ENCODE results near the gene UNC5B. TPM values are rescaled to one million over a fixed set of nuclear protein-coding genes. Genes with fewer than 3 reads are reported as not detected.

The UNC5B gene
- total and polyA plus RNA-seq, 2 donors (not counting 1 experiment from before 2014, with no cell fraction given): 2.5 to 60.8 TPM

- Histone ChIP-seq H3K36me3 (ENCODE audit: control insufficient read depth, insufficient read depth, low read length) (no peaks in the 10 kb centered on the region), H3K79me2 (ENCODE audit: control insufficient read depth, insufficient read depth, low read length) (no peaks in the 10 kb centered on the region), H3K9me3 (ENCODE audit: control insufficient read depth, insufficient read depth, low read depth, low read length) (no peaks in the 10 kb centered on the region), H3K27ac (ENCODE audit: insufficient read depth, low read length) (no peak overlapping the region), H3K27me3 (ENCODE audit: control insufficient read depth, insufficient read depth, low read length) (no peaks in the 10 kb centered on the region), H4K20me1 (ENCODE audit: control insufficient read depth, extremely low read depth, insufficient read depth, low read length) (no peaks in the 10 kb centered on the region), H3K4me3 (replicated peaks in 1 of 4; ENCODE audit: control extremely low read depth in 1 of 4, insufficient read depth in 1 of 4, low read depth in 3 of 4, low read length in 4 of 4) (no peak overlapping the region), H3K9ac (ENCODE audit: insufficient read depth, low read length) (no peak overlapping the region), H3K4me2 (ENCODE audit: extremely low read depth, insufficient read depth, low read length) (no peak overlapping the region), H3K4me1 (ENCODE audit: control insufficient read depth, extremely low read depth, insufficient read depth, low read length) (peaks cover 24% of the 10 kb centered on the region), H2AFZ (ENCODE audit: low read length) (no peak overlapping the region)
- DNase-seq (ENCODE audit: low read depth in 2 of 2): no peak
- TF ChIP-seq CTCF (conservative IDR thresholded peaks at IDR 0.05 in 1 of 2, IDR thresholded peaks at IDR 0.05 in 1 of 2; ENCODE audit: low read depth in 1 of 2, low read length in 2 of 2): no peak
- TF ChIP-seq EZH2 (IDR thresholded peaks at IDR 0.05; ENCODE audit: low read length, missing control alignments): no peak
Measured at GRCh38 chr10:71267508-71268240, 55.3 kb downstream of the UNC5B start.

- no peak overlapping the region for H3K4me2 ChIP-seq (ENCODE audit: extremely low read depth, insufficient read depth, low read length)
- no peaks in the 10 kb centered on the region for H3K9me3 ChIP-seq (ENCODE audit: control insufficient read depth, insufficient read depth, low read depth, low read length)
- H3K79me2 ChIP-seq (ENCODE audit: control insufficient read depth, insufficient read depth, low read length): no peaks in the 10 kb centered on the region
- H2AFZ ChIP-seq (ENCODE audit: low read length): no peak overlapping the region
- H3K9ac ChIP-seq (ENCODE audit: insufficient read depth, low read length): no peak overlapping the region
- peaks cover 24% of the 10 kb centered on the region for H3K4me1 ChIP-seq (ENCODE audit: control insufficient read depth, extremely low read depth, insufficient read depth, low read length)
- no peak overlapping the region for H3K4me3 ChIP-seq (replicated peaks in 1 of 4; ENCODE audit: control extremely low read depth in 1 of 4, insufficient read depth in 1 of 4, low read depth in 3 of 4, low read length in 4 of 4)
- peak overlapping the region; percentile 3 for H3K27ac ChIP-seq (ENCODE audit: insufficient read depth, low read length)
- no peaks in the 10 kb centered on the region for H3K36me3 ChIP-seq (ENCODE audit: control insufficient read depth, insufficient read depth, low read length)
- peak; percentile 59 to 76 for DNase-seq (ENCODE audit: low read depth in 2 of 2)
- no peaks in the 10 kb centered on the region for H3K27me3 ChIP-seq (ENCODE audit: control insufficient read depth, insufficient read depth, low read length)
- H4K20me1 ChIP-seq (ENCODE audit: control insufficient read depth, extremely low read depth, insufficient read depth, low read length): no peaks in the 10 kb centered on the region
- TF ChIP-seq CTCF (conservative IDR thresholded peaks at IDR 0.05 in 1 of 2, IDR thresholded peaks at IDR 0.05 in 1 of 2; ENCODE audit: low read depth in 1 of 2, low read length in 2 of 2) (peak; percentile 91 to 92), EZH2 (IDR thresholded peaks at IDR 0.05; ENCODE audit: low read length, missing control alignments) (no peak)
Measured at GRCh38 chr10:71268247-71268691, 55.9 kb downstream of the UNC5B start.

GRCh38 chr10:71268758-71269157 lies 56.4 kb downstream of the UNC5B start:
- Histone ChIP-seq H3K4me2 (ENCODE audit: extremely low read depth, insufficient read depth, low read length) (no peak overlapping the region), H3K4me3 (replicated peaks in 1 of 4; ENCODE audit: control extremely low read depth in 1 of 4, insufficient read depth in 1 of 4, low read depth in 3 of 4, low read length in 4 of 4) (no peak overlapping the region), H3K36me3 (ENCODE audit: control insufficient read depth, insufficient read depth, low read length) (no peaks in the 10 kb centered on the region), H3K27me3 (ENCODE audit: control insufficient read depth, insufficient read depth, low read length) (no peaks in the 10 kb centered on the region), H2AFZ (ENCODE audit: low read length) (no peak overlapping the region), H4K20me1 (ENCODE audit: control insufficient read depth, extremely low read depth, insufficient read depth, low read length) (no peaks in the 10 kb centered on the region), H3K9ac (ENCODE audit: insufficient read depth, low read length) (no peak overlapping the region), H3K27ac (ENCODE audit: insufficient read depth, low read length) (peak overlapping the region; percentile 3), H3K79me2 (ENCODE audit: control insufficient read depth, insufficient read depth, low read length) (no peaks in the 10 kb centered on the region), H3K4me1 (ENCODE audit: control insufficient read depth, extremely low read depth, insufficient read depth, low read length) (peaks cover 24% of the 10 kb centered on the region), H3K9me3 (ENCODE audit: control insufficient read depth, insufficient read depth, low read depth, low read length) (no peaks in the 10 kb centered on the region)
- DNase-seq (ENCODE audit: low read depth in 2 of 2): peak in 1 of 2 donors; percentile 46
- TF ChIP-seq EZH2 (IDR thresholded peaks at IDR 0.05; ENCODE audit: low read length, missing control alignments) (no peak), CTCF (conservative IDR thresholded peaks at IDR 0.05 in 1 of 2, IDR thresholded peaks at IDR 0.05 in 1 of 2; ENCODE audit: low read depth in 1 of 2, low read length in 2 of 2) (no peak)

Measured in fibroblast of lung (primary cell).